ENCODE results near the gene ALAD.
"Not testable (repeated sequence)": the region's sequence is repeated elsewhere in the genome, so short reads cannot be mapped to it uniquely, and the experiment has no call there.

Gene ALAD

DNA sequence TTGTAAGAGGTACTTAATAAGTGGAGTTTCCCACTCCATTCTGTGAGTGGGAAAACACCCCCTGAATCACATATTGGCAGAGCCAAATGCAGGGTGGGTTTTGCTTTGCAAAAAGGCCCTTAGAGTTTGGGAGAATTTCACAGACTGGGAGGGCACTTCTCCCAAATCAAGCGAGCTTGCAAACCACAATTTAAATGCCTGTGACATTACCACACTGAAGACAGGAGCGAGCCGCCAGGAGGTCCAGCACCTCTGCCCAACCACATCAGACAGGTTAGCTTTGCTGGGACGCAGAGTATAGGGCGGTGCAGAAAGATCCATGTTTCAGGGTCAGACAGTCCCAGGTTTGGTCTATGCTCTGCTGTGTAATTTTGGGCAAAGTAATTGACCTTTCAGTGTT is 2.3 kb downstream of the ALAD start:
- no peak for DNase-seq (ENCODE audit: low spot score)

DNA sequence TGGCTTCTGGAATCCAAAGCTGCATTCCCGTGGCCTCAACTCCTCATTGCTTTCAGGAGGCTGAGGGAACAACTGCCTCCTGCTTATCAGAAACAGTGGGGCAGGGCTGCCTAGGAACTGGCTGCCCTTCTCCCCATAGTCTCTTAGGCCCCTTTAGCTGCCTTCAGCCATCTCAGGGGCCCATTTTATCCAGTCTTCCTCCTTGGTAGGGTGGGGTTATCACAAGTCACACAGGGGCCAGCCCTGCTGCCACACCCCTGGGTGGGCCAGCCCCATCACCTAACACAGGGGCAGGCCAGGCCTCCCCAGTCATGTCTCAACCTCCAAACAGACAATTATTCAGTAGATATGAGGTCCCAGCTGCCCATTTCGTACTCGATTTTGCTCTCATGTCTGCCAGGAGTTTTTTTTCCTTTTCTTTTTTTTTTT is 3.9 kb downstream of the ALAD start:
- no peak for DNase-seq (ENCODE audit: low spot score)

DNA sequence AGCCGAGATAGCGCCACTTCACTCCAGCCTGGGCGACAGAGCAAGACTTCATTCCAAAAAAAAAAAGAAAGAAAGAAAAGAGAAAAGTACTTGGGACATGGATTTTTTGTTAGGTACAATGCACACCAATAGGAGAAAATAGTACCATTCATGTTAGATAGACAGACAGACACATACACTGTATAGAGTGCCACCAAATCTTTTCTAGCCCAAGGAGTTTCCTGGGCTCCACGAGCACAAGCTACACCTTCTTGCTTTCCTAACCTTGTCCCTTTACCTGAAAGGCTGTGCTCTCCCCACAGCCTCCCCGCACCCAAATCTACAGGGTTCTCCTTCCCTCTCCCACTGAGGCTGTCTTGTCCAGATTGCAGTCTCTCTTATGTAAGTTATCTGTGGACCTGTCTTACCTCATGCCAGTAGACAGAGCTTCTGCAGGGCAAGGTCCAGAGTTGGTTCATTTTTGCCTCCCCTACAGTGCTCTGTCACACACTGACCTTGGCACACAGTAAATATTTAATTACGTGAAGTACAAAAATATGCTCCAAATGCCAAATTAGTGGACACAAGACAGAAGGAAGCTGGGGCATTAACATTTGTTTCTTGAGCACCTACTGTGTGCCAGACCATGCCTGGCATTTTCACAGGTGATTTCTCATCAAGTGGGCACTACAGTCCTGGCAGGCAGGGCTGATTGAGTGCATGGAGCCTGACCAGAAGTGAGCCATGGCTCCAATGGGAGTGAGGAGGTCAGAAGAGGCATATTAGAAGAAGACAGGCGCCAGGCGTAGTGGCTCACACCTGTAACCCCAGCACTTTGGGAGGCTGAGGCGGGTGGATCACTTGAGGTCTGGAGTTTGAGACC is 5.9 kb downstream of the ALAD start:
- DNase-seq (ENCODE audit: low spot score): no peak

DNA sequence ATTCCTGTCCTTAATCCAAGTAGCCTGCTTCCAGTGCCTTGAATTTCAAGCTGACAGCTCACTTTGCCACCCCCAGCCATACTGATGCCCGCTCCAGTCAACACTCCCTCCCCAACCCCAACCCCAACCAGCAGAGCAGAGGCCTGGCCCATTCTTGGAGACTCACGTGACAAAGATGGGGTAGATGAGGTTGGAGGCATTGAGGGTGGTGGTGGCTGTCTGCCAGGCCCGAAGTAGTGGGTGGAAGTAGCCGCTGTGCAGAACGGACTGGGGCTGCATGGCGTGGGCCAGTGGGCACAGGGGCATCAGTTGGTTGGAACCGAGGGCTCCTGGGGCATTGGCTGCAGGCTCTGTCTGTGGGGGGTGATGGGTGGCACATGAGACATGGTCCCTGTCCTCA is 7.8 kb downstream of the ALAD start:
- no peak for DNase-seq (ENCODE audit: low spot score)

DNA sequence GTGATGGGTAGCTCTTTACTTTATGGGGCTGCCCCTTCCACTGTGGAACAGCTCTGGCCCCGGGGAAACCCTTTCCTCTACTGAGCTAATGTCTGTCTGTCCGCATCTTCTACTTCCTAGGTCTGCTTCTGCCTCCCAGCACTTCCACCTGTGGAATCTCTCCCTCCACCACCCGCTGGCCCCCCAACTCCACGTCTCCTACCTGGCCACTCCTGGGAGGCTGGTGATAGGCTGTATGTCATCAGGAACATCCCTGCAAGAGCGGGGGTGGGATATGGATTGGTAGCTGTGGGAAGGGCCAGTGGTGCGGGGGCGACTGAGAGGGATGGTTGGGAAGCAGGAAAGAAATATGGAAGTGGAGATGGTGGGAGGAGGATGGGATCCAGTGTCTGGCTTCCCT is 9.2 kb downstream of the ALAD start:
- no peak for DNase-seq (ENCODE audit: low spot score)

DNA sequence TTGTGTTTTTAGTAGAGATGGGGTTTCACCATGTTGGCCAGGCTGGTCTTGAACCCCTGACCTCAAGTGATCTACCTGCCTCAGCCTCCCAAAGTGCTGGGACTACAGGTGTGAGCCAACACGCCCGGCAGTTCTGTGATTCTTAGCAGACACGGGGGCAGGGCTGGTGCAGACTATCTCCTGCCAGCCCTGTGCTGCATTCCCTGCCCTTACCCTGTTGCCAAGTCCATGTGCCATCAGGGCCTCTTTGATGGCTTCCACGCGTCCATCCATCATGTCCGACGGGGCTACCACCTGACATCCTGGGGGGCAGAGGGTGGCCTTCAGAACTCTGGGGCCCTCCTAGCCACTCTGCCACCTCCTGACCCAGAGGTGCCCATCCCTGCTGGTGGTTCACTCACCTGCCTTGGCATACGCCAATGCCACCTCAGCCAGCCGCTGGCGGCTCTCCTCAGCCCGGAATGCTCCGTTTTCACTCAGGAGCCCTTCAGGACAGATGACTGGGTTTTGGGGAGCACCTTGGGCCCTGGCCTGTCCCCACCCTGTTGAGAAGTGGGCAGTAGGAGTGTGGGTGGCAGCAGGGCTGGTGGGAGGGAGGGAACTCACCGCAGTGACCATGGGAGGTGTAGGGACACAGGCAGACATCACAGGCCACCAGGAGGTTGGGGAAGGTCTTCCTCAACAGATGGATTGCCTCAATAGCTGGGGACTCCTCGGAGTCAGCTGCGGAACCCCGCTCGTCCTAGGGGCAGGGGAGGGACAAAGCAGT is 10.7 kb downstream of the ALAD start:
- no peak for DNase-seq (ENCODE audit: low spot score)

DNA sequence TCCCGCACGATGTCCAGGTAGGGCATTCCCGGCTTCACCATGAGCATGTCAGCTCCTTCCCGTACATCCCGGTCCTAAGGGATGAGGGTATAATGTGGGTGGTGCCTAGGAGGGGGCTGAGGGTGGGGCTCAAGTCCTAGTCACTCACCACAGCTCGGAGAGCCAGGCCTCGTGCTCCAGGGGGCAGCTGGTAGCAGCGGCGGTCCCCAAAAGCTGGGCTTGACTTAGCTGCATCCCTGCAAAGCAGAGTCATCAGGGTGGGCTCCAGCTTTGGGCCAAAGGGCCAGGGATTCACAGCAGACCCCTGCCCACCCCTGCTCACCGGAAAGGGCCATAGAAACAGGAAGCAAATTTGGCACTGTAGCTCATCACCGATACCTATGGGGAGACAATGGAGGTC is 11.6 kb downstream of the ALAD start:
- no peak for DNase-seq (ENCODE audit: low spot score)

DNA sequence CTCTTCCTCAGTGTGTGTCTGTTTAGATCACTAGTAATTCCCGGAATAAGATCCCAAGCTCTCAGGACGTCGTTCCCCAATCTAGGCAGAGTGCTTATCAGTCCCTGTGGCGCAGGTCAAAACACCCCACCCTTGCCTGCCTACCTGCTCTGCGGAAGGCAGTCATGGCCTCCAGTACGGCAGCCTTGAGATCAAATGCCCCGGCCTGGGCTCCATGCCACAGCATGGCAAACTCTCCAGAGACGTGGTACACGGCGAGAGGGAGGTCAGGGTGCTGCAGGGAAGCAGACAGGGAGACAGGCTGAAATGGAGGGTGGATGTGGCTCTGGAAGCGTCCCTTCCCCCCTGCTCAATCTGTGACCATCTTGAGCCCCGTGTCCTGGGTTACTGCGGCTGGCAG is 12.3 kb downstream of the ALAD start:
- DNase-seq (ENCODE audit: low spot score): no peak

DNA sequence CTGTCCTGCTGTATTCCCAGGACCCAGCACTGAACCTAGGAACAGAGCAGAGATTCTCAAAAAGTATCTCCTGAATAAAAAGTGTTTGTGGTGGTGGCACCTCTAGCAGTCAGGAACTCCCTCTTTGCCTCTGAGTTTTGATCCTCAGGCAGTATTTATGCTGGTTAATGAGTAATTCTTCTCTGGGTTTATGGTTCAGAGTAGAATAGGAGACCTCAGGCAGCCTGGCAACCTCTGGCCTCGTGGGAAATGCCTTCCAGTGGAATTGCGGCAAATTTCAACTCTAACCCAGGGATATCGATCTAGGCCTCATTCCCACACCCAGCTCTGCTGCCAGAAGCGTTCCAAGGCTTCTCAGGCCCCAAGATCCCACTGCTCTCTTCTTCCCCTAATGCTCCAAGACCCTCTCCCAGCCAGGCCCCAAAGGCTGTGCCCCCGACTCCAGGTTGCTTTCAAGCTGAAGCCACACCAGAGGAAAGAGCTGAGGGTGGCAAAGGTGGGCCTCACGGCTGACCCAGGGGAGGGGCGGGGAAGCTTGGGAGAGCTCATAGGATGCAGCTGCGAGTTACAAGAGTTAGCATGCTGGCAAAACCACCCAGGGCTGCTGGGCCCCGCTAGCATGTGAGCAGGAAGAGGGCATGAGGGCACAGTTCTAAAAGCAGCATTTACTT is 13.4 kb downstream of the ALAD start:
- DNase-seq (ENCODE audit: low spot score): no peak

DNA sequence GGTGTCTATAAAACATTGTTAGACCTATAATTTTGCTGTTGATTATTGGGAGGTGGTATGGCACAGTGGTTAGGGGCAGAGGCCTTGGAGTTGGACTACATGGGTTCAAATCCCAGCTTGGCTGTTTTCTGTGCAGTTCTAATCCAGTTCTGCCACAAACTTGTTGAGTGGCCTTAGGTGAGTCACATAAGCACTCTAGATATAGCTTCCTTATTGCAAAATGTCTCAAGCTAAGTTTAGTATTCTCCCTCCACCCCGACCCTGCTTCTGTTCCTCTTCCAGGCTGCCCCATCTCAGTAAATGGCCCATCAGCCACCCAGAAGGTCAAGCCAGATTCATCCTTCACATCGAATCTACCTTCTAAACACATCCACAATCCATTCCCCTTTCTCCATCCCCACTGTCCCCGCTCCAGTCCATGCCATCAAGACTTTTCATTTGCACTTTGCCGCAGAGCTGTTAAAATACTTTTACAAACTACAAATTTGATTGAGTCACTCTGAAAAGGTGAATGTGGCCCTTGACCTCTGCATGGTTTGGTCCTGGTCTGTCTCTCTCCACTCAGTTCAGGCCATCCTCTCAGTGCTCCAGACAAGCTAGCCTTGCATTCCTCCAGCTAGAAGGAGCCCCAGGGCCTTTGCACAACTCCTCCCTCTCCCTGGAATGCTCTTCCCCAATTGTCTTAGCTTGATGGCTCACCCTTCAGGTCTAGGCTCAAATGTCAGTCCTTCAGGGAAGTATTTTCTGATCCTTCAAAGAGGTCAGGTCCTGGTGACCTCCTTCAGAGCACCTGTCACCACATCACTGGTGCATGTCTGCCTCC is 14.3 kb downstream of the ALAD start:
- DNase-seq (ENCODE audit: low spot score): no peak

DNA sequence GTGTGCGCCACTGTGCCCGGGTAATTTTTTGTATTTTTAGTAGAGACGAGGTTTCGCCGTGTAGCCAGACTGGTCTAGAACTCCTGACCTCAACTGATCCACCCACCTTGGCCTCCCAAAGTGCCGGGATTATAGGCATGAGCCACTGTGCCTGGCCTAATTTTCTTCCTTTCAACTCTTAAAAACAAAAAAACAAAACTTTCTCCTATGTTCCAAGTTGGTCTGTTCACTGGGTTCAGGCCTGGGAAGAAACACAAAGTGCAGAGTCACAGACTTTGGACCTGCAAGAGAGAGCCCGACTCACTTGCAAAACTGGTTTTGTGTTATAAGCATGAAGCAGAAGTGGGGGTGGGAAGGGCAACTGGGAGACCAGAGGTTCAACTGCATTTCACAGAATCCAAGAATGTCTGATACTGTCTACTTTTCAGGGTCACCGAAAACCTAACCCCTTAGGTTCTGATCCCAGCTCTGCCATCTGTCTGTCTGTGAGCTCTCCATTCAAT is 19.1 kb downstream of the ALAD start:
- no peak for DNase-seq (ENCODE audit: low spot score)

DNA sequence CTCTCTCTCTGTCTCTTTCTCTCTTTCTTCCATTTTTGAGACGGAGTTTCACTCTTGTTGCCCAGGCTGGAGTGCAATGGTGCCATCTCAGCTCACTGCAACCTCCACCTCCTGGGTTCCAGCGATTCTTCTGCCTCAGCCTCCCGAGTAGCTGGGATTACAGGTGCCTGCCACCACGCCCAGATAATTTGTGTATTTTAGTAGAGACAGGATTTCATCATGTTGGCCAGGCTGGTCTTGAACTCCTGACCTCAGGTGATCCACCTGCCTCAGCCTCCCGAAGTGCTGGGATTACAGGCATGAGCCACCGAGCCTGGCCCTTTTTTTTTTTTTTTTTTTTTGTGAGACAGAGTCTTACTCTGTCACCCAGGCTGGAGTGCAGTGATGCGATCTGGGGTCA is 19.6 kb downstream of the ALAD start:
- not testable (repeated sequence) for DNase-seq (ENCODE audit: low spot score)

DNA sequence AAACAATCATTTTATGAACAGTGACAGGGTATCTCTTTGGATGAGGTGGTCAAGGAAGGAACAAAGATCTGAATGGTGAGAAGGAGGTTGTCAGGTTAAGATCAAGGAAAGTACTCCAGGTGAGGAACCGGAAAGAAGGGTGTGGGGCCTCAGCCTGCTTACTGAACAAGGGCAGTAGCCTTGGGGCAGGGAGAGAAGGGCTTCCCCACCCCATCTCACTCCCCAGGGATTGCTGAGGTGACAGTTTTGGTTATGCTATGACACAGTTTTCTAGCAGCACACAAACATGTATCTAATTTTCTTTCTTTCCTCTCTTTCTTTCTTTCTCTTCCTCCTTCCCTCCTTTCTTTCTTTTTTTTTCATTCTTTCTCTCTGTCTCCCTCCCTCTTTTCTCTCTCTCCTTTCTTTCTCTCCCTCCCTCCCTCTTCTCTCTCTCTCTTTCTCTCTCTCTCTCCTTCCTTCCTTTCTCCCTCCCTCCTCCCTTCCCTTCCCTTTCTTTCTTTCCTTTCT is 20.2 kb downstream of the ALAD start:
- no peak for DNase-seq (ENCODE audit: low spot score)

DNA sequence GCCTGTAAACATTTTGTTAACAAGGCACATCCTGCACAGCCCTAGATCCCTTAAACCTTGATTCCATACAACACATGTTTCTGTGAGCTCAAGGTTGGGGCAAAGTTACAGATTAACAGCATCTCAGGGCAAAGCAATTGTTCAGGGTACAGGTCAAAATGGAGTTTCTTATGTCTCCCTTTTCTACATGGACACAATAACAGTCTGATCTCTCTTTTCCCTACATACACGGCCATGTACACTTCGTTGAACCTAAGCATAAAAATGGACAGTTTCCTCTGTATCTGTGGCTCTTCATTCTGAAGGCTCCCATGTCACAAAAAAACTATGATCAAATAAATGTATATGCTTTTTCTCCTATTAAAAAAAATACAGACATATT is 21.3 kb downstream of the ALAD start:
- DNase-seq (ENCODE audit: low spot score): not testable (repeated sequence)

DNA sequence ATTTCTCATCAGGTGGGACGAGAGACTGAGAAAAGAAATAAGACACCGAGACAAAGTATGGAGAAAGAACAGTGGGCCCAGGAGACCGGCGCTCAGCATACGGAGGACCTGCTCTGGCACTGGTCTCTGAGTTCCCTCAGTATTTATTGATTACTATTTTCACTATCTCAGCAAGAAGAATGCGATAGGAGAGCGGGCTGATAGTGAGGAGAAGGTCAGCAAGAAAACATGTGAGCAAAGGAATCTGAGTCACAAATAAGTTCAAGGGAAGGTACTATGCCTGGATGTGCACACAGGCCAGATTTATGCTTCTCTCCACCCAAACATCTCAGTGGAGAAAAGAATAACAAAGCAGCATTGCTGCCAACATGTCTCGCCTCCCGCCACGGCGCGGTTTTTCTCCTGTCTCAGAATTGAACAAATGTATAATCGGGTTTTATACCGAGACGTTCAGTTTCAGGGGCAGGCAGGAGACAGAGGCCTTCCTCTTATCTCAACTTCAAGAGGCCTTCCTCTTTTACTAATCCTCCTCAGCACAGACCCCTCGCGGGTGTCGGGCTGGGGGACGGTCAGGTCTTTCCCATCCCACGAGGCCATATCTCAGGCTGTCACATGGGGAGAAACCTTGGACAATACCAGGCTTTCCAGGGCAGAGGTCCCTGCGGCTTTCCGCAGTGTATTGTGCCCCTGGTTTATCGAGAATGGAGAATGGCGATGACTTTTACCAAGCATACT is 21.8 kb downstream of the ALAD start:
- DNase-seq (ENCODE audit: low spot score): not testable (repeated sequence)

DNA sequence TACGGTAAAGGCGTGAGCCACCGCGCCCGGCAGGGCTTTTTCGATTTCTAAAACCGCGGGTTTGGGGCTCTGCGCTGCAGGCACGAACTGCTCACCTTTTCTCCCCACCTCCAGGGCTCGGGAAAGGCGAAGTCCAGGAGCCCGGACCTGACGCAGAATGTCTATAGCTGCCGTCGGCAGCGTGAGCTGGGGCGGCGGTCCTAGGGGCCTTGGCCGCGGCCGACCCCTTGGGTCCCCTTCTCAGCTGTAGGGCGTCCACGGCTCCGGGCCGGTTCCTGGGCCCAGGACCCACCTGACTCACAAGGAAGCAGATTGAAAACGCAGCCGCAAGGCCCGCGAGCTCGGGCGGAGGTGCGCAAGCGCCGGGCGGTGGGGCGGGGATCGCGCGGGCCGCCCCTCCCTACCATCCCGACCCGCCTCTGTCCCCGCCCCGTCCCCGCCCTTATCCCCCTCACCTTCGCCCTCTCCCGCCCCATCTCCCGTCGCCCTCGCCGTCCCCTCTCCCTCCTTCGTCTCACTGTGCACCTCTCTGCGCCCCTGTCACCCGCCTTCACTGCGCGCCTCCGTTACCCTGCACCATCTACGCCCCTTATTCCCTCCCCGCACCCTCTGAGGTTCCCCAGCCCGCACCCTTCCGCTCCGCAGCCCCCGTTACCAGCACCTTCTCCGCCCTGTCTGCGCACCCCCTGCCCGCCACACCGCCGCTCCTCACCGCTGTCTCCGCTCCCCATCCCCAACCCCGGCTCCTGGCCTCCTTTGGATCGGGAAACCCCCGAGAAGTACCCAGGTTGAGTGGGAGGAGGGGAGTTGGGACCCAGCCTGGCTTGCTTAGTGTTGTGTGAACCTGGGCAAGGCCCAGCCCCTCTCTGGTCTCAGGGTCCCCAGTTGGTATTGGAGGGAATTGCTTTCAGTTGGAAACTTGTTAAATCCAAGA is 24.2 kb downstream of the ALAD start, which contains the start of gene HDHD3:
TSS of gene HDHD3 (minus strand) at position 353 of the 934 bp plus-strand sequence. CDS start 2,632 bp downstream, outside the sequence.
- DNase-seq (ENCODE audit: low spot score): peak; percentile 98

DNA sequence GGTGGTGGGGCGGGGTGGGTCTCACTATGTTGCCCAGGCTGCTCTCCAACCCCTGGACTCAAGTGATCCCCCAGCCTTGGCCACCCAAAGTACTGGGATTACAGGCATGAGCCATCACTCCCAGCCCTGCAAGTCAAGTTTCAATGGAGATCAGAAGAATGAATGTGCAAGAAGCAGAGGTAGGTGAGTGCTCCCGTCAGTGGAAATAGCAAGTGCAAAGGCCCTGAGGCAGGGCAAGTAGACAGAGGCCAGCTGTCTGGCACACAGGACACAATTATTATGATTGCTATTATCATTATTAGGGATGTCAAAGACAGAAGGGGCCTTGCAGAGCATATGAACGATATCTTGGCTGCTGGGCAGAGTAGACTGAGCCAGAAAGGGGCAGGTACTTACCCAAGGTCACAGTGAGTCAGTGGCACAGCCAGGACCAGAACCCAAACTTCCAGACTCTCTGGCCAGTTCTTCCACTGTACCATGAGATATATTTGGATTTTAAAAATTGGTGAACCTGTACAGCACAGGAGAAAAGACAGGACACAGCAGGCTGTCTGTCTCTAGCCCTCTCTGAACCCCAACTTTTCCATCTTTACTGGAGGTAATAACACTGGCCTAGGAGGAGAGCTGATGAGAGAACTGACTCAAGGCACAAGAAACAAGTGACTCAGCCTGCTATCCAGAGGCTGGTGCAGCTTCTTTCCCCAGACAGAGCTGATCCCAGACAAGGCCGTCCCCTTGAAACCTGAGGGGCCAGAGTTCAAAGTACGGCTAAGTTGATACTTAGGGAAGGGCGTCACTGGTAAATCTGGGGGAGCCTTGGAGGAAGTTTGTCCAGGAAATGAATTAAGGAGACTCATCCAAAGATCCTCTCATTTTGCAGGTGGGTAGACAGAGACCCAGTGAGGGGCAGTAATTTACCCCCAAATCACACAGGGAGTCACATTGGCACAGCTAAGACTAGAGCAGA is 25.7 kb downstream of the ALAD start:
- no peak for DNase-seq (ENCODE audit: low spot score)

DNA sequence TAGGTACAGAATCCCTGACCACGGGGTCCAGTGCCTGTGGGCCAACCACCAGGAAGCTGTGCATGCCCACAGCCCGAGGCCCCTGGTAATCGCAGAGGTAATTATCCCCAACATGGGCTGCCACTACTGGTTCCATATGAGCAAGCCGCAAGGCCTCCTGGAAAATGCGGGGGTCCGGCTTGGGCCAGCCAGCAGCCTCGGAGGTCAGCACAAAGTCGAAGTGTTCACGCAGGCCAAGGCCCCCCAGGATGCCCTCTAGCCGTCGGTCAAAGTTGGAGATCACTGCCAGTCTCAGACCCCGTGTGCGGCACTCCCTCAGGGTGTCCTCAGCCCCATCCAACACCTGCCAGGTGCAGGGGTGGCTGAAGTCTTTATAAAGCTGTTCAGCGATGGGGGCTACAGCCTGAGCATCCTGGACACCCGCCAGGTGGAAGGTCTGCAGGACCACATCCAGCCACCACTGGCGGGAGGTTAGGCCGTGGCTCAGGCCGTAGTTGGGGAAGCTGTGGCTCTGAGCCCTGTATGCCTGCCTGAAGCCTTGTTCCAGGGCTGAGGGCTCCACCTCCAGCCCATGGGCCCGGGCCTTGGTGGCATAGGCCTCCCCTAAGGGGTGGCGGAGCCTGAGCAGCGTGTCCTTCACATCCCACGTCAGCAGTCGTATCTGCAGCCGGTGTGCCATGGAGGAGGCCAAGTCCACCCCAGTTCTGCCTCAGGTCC is 27.2 kb downstream of the ALAD start:
- DNase-seq (ENCODE audit: low spot score): no peak

All from AG20443 (cell line).